Non-pigmented ciliary epithelial cell (primary cell): ENCODE measurements around the gene TXLNB.
"Not testable (repeated sequence)": the region's sequence is repeated elsewhere in the genome, so short reads cannot be mapped to it uniquely, and the experiment has no call there.

Experiments used
- DNase-seq: peaks from one replicate; pipeline ENCODE4 v3.0.0-alpha.2; 2010; ENCODE audit warnings: low read depth

Gene TXLNB

GRCh38 chr6:139234193-139234592 is 57.6 kb downstream of the TXLNB start:
- DNase-seq, result not testable (repeated sequence)

GRCh38 chr6:139231206-139231605 is 60.6 kb downstream of the TXLNB start:
- no peak for DNase-seq

- DNase-seq, result no peak
Observed at GRCh38 chr6:139230391-139230840, 61.4 kb downstream of the TXLNB start.

- not testable (repeated sequence) for DNase-seq
Observed at GRCh38 chr6:139228387-139228786, 63.4 kb downstream of the TXLNB start.

GRCh38 chr6:139219746-139220145 is 72.1 kb downstream of the TXLNB start:
- no peak for DNase-seq

- DNase-seq, result peak; percentile 81
Observed at GRCh38 chr6:139219271-139219729, 72.5 kb downstream of the TXLNB start.

GRCh38 chr6:139212460-139212859 is 79.3 kb downstream of the TXLNB start:
- not testable (repeated sequence) for DNase-seq

GRCh38 chr6:139210766-139211165 is 81.0 kb downstream of the TXLNB start:
- DNase-seq, result not testable (repeated sequence)

GRCh38 chr6:139205843-139206242 is 86.0 kb downstream of the TXLNB start:
- DNase-seq, result no peak

- DNase-seq, result no peak
Observed at GRCh38 chr6:139204978-139205377, 86.8 kb downstream of the TXLNB start.

GRCh38 chr6:139201378-139201777 is 90.4 kb downstream of the TXLNB start:
- no peak for DNase-seq

- no peak for DNase-seq
Observed at GRCh38 chr6:139198529-139199288, 93.1 kb downstream of the TXLNB start.

- DNase-seq, result no peak
Observed at GRCh38 chr6:139194740-139195139, 97.1 kb downstream of the TXLNB start.
